Daoy (cell line): ENCODE data around the gene IZUMO4. TPM values are rescaled to one million over a fixed set of nuclear protein-coding genes. Genes with fewer than 3 reads are reported as not detected.
A peak's percentile ranks its signal among the peaks of the same experiment; 100 is the strongest.

Experiments used
- DNase-seq: peaks from one replicate; pipeline ENCODE4 v3.0.0-alpha.2; 2015; ENCODE audit warnings: low read depth
- total RNA-seq: library from RNA; depleted of rRNA; stranded (reverse); fragments of >200 nt; shearing (Covaris generic); gene quantifications from 2 replicates; pipeline ENCODE4 v1.2.3, GENCODE V29; 2014; rRNA removed

The IZUMO4 gene
- not detected in 2 replicates for total RNA-seq

- DNase-seq = peak; percentile 99
Measured at GRCh38 chr19:2096480-2097202, at the start of gene IZUMO4. TSS of gene IZUMO4 (plus strand) at chr19:2096915. CDS start at chr19:2096946, 31 bp downstream.

GRCh38 chr19:2047076-2047448, 49.7 kb upstream of the IZUMO4 start:
- no peak for DNase-seq

- DNase-seq = peak; percentile 62
Measured at GRCh38 chr19:2047449-2048103, 49.1 kb upstream of the IZUMO4 start.

GRCh38 chr19:2048104-2048958, 48.4 kb upstream of the IZUMO4 start:
- DNase-seq = no peak

GRCh38 chr19:2048959-2049740, 47.6 kb upstream of the IZUMO4 start:
- no peak for DNase-seq

- peak; percentile 64 for DNase-seq
Measured at GRCh38 chr19:2049741-2050348, 46.9 kb upstream of the IZUMO4 start.

GRCh38 chr19:2050349-2050990, 46.2 kb upstream of the IZUMO4 start:
- DNase-seq = no peak

- DNase-seq = peak; percentile 92
Measured at GRCh38 chr19:2050991-2051772, 45.5 kb upstream of the IZUMO4 start, which contains the start of gene MKNK2. TSS of gene MKNK2 (minus strand) at chr19:2051244. CDS start at chr19:2050851, 393 bp downstream.

GRCh38 chr19:2051773-2052704, 44.7 kb upstream of the IZUMO4 start:
- no peak for DNase-seq

- no peak for DNase-seq
Measured at GRCh38 chr19:2053601-2054389, 42.9 kb upstream of the IZUMO4 start.

GRCh38 chr19:2054763-2055162, 42.0 kb upstream of the IZUMO4 start:
- DNase-seq = no peak

GRCh38 chr19:2055931-2056836, 40.5 kb upstream of the IZUMO4 start:
- peak; percentile 79 for DNase-seq

GRCh38 chr19:2056837-2057192, 39.9 kb upstream of the IZUMO4 start:
- DNase-seq = no peak

GRCh38 chr19:2057484-2058469, 38.9 kb upstream of the IZUMO4 start:
- DNase-seq = no peak

GRCh38 chr19:2058570-2059421, 37.9 kb upstream of the IZUMO4 start:
- no peak for DNase-seq
